ENCODE data around the gene HOXB8. TPM values are rescaled to one million over a fixed set of nuclear protein-coding genes. Genes with fewer than 3 reads are reported as not detected.

HOXB8 gene
- total RNA-seq, 1 experiment from 2014 or later, result not detected

DNA sequence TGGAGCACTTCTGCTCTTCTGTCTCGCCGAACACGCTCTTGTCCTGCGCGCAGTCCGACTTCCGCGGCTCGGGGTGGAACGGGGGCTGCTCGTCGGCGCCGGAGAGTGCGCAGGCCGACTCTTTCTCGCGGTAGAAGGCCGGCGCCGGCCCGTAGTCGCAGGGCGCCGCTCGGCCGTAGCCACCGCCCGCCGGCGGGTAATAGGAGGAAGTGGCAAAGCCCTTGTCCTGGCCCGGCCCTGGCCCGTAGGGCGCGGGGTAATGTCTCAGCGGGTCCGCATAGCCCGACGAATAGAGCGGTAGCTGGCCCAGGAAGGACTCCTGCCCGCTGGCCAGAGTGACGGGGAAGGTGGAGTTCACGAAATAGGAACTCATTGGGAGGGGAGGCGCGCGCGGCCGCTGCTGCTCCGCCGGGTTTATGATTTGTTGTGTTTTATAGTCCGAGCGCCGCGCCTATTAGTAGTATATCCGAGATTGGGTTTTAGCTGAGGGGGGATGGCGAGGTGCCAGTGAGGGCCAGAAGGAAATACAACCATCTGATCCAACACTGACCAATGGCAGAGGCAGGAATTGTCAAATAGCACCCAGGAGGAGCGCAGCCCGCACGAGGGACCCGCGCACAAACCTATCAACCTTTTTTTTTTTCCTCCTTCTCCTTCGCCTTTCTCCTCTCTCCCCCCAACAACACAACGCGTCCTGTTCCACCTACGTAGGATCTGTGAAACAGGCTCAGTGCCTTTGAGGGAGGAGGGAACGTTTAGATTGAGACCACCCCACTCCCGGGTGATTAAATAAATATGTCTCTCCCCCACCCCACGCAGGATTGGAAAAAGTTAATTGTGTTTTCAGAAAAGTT lies 17.1 kb downstream of the HOXB8 start:
- Histone ChIP-seq H2AFZ (ENCODE audit: low read length) (peak overlapping the region; percentile 69), H4K20me1 (ENCODE audit: low read length) (peaks cover 30% of the 10 kb centered on the region), H3K79me2 (ENCODE audit: low read length) (peaks cover 65% of the 10 kb centered on the region), H3K9ac (ENCODE audit: low read length) (peak overlapping the region; percentile 57), H3K36me3 (ENCODE audit: low read depth, low read length) (no peaks in the 10 kb centered on the region), H3K27me3 (ENCODE audit: low read length) (no peaks in the 10 kb centered on the region), H3K27ac (ENCODE audit: low read length) (0 out of 2 replicates have a peak overlapping the region, but pooled peaks have one; percentile 4), H3K4me1 (ENCODE audit: insufficient read depth, low read length) (peaks cover 29% of the 10 kb centered on the region), H3K9me3 (ENCODE audit: low read length) (no peaks in the 10 kb centered on the region), H3K4me2 (ENCODE audit: low read length) (peak overlapping the region; percentile 92), H3K9me2 (replicated peaks; ENCODE audit: low read length) (no peaks in the 10 kb centered on the region), H3K4me3 (ENCODE audit: low read length) (peak overlapping the region; percentile 75), H3F3A (ENCODE audit: low read length, unreplicated experiment) (no peaks in the 10 kb centered on the region)
- BruUV-seq (replicated peaks), result no TSS peak
- TF ChIP-seq EZH2 (IDR thresholded peaks at IDR 0.05; ENCODE audit: low read length, unreplicated experiment) (no peak), EZH2phosphoT487 (IDR thresholded peaks at IDR 0.05; ENCODE audit: borderline replicate concordance, low read length) (no peak)
- TF ChIP-seq, protein P1, sequence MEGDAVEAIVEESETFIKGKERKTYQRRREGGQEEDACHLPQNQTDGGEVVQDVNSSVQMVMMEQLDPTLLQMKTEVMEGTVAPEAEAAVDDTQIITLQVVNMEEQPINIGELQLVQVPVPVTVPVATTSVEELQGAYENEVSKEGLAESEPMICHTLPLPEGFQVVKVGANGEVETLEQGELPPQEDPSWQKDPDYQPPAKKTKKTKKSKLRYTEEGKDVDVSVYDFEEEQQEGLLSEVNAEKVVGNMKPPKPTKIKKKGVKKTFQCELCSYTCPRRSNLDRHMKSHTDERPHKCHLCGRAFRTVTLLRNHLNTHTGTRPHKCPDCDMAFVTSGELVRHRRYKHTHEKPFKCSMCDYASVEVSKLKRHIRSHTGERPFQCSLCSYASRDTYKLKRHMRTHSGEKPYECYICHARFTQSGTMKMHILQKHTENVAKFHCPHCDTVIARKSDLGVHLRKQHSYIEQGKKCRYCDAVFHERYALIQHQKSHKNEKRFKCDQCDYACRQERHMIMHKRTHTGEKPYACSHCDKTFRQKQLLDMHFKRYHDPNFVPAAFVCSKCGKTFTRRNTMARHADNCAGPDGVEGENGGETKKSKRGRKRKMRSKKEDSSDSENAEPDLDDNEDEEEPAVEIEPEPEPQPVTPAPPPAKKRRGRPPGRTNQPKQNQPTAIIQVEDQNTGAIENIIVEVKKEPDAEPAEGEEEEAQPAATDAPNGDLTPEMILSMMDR (conservative IDR thresholded peaks at IDR 0.05; ENCODE audit: low read depth, low read length), result no peak
- ChIA-PET CTCF (interaction anchor here (0.5 kb wide), 1 partner anchor 550 kb away, joined by 3 read pairs; the partner anchor contains the start of gene NFE2L1), POLR2A (ENCODE audit: unreplicated experiment) (interaction anchor here (0.6 kb wide), 1 partner anchor 193 kb away, joined by 3 read pairs; no protein-coding TSS in a partner anchor)
- ATAC-seq (peak; percentile 45), DNase-seq (peak; percentile 67)
- intact Hi-C loops (cut with micrococcal nuclease), result no loop called here

DNA sequence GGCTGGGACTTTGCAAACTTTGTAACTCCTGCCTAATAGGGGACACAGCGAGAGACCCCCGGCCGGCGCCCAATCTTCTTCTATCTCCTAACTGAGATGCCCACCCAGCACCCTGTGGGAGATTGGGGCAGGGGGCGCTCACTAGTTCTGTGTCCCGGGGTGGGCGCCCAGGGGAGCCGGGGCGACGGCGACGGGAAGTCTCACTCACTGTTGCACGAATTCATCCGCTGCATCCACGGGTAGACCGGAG lies 17.6 kb downstream of the HOXB8 start:
- peak overlapping the region; percentile 69 for H2AFZ ChIP-seq (ENCODE audit: low read length)
- BruUV-seq (replicated peaks), result no TSS peak
- H3K79me2 ChIP-seq (ENCODE audit: low read length), result peaks cover 59% of the 10 kb centered on the region
- H3K4me2 ChIP-seq (ENCODE audit: low read length), result peak overlapping the region; percentile 92
- no peaks in the 10 kb centered on the region for H3K9me3 ChIP-seq (ENCODE audit: low read length)
- H3K9me2 ChIP-seq (replicated peaks; ENCODE audit: low read length), result no peaks in the 10 kb centered on the region
- no peaks in the 10 kb centered on the region for H3K27me3 ChIP-seq (ENCODE audit: low read length)
- ChIA-PET POLR2A (ENCODE audit: unreplicated experiment) (no interaction called here), CTCF (no interaction called here)
- no peaks in the 10 kb centered on the region for H3K36me3 ChIP-seq (ENCODE audit: low read depth, low read length)
- ATAC-seq (no peak), DNase-seq (no peak)
- peaks cover 29% of the 10 kb centered on the region for H3K4me1 ChIP-seq (ENCODE audit: insufficient read depth, low read length)
- H3K4me3 ChIP-seq (ENCODE audit: low read length), result peak overlapping the region; percentile 75
- intact Hi-C loops (cut with micrococcal nuclease), result no loop called here
- no peaks in the 10 kb centered on the region for H3F3A ChIP-seq (ENCODE audit: low read length, unreplicated experiment)
- H3K27ac ChIP-seq (ENCODE audit: low read length), result no peak overlapping the region
- H3K9ac ChIP-seq (ENCODE audit: low read length), result peak overlapping the region; percentile 57
- H4K20me1 ChIP-seq (ENCODE audit: low read length), result peaks cover 30% of the 10 kb centered on the region
- TF ChIP-seq EZH2 (IDR thresholded peaks at IDR 0.05; ENCODE audit: low read length, unreplicated experiment), result no peak
- TF ChIP-seq, protein P1 (conservative IDR thresholded peaks at IDR 0.05; ENCODE audit: low read depth, low read length), result no peak
- TF ChIP-seq EZH2phosphoT487 (IDR thresholded peaks at IDR 0.05; ENCODE audit: borderline replicate concordance, low read length), result no peak

Data from PC-3 (cell line).